Suprapubic skin (tissue), 4 donors: ENCODE results near the gene IGF2R.

Experiments
- EP300 ChIP-seq: sonication (generic); formaldehyde crosslinking; IDR thresholded peaks from one replicate; pipeline ENCODE4 v1.6.1; 2017; ENCODE audit warnings: antibody characterized with exemption
- POLR2A ChIP-seq, 2 donors: fragments of 450-650 bp; IDR thresholded peaks; one replicate each; pipeline ENCODE4 v1.6.1; 2017; ENCODE audit warnings: antibody characterized with exemption in 2 of 2, mild to moderate bottlenecking in 2 of 2, moderate library complexity in 2 of 2
- POLR2AphosphoS5 ChIP-seq, 3 donors: sonication (generic); formaldehyde crosslinking; IDR thresholded peaks; one replicate each; pipeline ENCODE4 v1.6.1; 2017; ENCODE audit warnings: antibody characterized with exemption in 3 of 3
- TF ChIP-seq, protein P1 (sequence below), 2 donors: fragments of 200-600 bp in 1 of 2; fragments of 450-650 bp in 1 of 2; sonication (generic) in 1 of 2; IDR thresholded peaks; one replicate each; pipeline ENCODE4 v1.5.1; 2016 to 2019; ENCODE audit warnings: antibody characterized with exemption in 2 of 2, mild to moderate bottlenecking in 1 of 2, moderate library complexity in 1 of 2

DNA sequence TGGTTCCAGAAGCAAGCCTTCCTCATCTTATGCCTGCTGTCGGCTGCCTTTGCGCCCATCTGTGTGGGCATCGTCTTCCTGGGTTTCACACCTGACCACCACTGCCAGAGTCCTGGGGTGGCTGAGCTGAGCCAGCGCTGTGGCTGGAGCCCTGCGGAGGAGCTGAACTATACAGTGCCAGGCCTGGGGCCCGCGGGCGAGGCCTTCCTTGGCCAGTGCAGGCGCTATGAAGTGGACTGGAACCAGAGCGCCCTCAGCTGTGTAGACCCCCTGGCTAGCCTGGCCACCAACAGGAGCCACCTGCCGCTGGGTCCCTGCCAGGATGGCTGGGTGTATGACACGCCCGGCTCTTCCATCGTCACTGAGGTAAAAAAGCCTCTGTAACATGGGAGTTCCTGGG lies 153.1 kb downstream of the IGF2R start:
- TF ChIP-seq, protein P1, sequence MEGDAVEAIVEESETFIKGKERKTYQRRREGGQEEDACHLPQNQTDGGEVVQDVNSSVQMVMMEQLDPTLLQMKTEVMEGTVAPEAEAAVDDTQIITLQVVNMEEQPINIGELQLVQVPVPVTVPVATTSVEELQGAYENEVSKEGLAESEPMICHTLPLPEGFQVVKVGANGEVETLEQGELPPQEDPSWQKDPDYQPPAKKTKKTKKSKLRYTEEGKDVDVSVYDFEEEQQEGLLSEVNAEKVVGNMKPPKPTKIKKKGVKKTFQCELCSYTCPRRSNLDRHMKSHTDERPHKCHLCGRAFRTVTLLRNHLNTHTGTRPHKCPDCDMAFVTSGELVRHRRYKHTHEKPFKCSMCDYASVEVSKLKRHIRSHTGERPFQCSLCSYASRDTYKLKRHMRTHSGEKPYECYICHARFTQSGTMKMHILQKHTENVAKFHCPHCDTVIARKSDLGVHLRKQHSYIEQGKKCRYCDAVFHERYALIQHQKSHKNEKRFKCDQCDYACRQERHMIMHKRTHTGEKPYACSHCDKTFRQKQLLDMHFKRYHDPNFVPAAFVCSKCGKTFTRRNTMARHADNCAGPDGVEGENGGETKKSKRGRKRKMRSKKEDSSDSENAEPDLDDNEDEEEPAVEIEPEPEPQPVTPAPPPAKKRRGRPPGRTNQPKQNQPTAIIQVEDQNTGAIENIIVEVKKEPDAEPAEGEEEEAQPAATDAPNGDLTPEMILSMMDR (IDR thresholded peaks at IDR 0.05), result no peak
- no peak for TF ChIP-seq EP300
- no peak for TF ChIP-seq POLR2AphosphoS5 (IDR thresholded peaks at IDR 0.05)
- TF ChIP-seq POLR2A (IDR thresholded peaks at IDR 0.05), result no peak
